OCI-LY3 (cell line): ENCODE data around the gene TP53I11.

Experiments
- CTCF ChIP-seq: fragments of 200-600, 300-600 bp; sonication (generic); IDR thresholded peaks from 2 replicates; pipeline ENCODE4 v1.5.1; 2014; ENCODE audit warnings: antibody characterized with exemption, low read length, low read depth
- EZH2phosphoT487 ChIP-seq: fragments of 200-600 bp; shearing (Covaris generic); IDR thresholded peaks from 2 replicates; pipeline ENCODE4 v1.6.1; 2018; ENCODE audit warnings: antibody characterized with exemption, mixed run types, low read depth

DNA sequence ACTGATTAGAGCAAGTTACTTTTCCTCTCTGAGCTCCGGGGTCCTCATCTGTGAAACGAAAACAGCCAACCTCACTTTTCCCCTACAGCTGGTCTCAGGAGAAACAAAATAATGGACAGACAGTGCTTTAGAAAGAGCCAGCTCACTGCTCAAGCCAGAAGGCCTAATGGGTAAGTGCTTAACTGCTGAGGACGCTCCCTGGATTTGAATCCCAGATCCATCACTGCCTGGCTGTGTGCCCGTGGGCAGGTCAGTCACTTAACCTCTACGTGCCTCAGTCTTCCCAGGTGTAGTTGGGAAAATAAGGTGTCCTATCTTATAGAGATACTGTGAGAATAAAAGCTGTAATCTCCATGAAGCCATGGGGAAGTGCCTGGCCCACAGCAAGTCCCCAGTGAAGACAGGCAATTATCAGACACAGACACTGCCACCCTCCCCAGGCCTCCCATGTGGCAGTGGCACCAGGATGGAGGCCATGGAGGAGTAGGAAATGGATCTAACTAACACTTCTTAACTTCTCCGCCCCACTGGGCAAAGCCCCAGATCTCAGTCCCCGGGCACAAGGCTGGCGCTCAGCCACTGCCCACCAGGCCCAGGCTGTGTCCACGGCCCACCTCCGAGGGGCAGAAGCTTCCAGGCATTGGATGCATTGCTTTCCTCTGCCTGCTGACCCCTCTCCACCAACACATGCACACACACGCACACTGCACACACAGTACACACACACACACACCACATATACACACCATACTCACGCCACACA is 9.2 kb downstream of the TP53I11 start:
- no peak for TF ChIP-seq CTCF
- TF ChIP-seq EZH2phosphoT487, result no peak
